Activated CD4-positive, alpha-beta T cell treated with anti-CD3 and anti-CD28 coated beads, Interleukin-10, Interleukin-2, amounts not matched to agents 100 ng/mL and 50 ng/mL, durations not matched to agents 16 hours and 8 hours (primary cell): Measurements from ENCODE around the gene IQCM.

ENCODE experiments used
- DNase-seq: peaks from one replicate; pipeline ENCODE4 v3.0.0-alpha.2; 2020

IQCM gene

GRCh38 chr4:149768477-149768876, 47.2 kb downstream of the IQCM start:
- DNase-seq: no peak

- DNase-seq: no peak
Observed at GRCh38 chr4:149766135-149766534, 49.5 kb downstream of the IQCM start.

- no peak for DNase-seq
Observed at GRCh38 chr4:149765630-149766029, 50.0 kb downstream of the IQCM start.

GRCh38 chr4:149755969-149756368, 59.7 kb downstream of the IQCM start:
- no peak for DNase-seq

GRCh38 chr4:149754526-149754925, 61.1 kb downstream of the IQCM start:
- DNase-seq: no peak

- no peak for DNase-seq
Observed at GRCh38 chr4:149752729-149753128, 62.9 kb downstream of the IQCM start.

GRCh38 chr4:149751174-149751573, 64.5 kb downstream of the IQCM start:
- DNase-seq: no peak

GRCh38 chr4:149749784-149750183, 65.9 kb downstream of the IQCM start:
- no peak for DNase-seq

- no peak for DNase-seq
Observed at GRCh38 chr4:149747646-149748045, 68.0 kb downstream of the IQCM start.

GRCh38 chr4:149746276-149746675, 69.4 kb downstream of the IQCM start:
- no peak for DNase-seq

GRCh38 chr4:149741186-149741831, 74.3 kb downstream of the IQCM start:
- no peak for DNase-seq

GRCh38 chr4:149738156-149738555, 77.5 kb downstream of the IQCM start:
- DNase-seq: no peak

GRCh38 chr4:149735796-149736195, 79.8 kb downstream of the IQCM start:
- DNase-seq: no peak

GRCh38 chr4:149728444-149728843, 87.2 kb downstream of the IQCM start:
- no peak for DNase-seq

GRCh38 chr4:149727663-149728062, 88.0 kb downstream of the IQCM start:
- DNase-seq: no peak

- no peak for DNase-seq
Observed at GRCh38 chr4:149723065-149723464, 92.6 kb downstream of the IQCM start.

GRCh38 chr4:149719806-149720205, 95.8 kb downstream of the IQCM start:
- DNase-seq: no peak

GRCh38 chr4:149719357-149719756, 96.3 kb downstream of the IQCM start:
- no peak for DNase-seq

GRCh38 chr4:149718500-149718899, 97.1 kb downstream of the IQCM start:
- no peak for DNase-seq

GRCh38 chr4:149716728-149717127, 98.9 kb downstream of the IQCM start:
- no peak for DNase-seq

- DNase-seq: no peak
Observed at GRCh38 chr4:149715822-149716585, 99.6 kb downstream of the IQCM start.

- DNase-seq: no peak
Observed at GRCh38 chr4:149713031-149713430, 102.6 kb downstream of the IQCM start.

- no peak for DNase-seq
Observed at GRCh38 chr4:149711593-149712365, 103.9 kb downstream of the IQCM start.

GRCh38 chr4:149709640-149710039, 106.0 kb downstream of the IQCM start:
- DNase-seq: no peak
